Prostate gland (tissue), 2 donors: ENCODE measurements around the gene NPAS4. TPM values are rescaled to one million over a fixed set of nuclear protein-coding genes. Genes with fewer than 3 reads are reported as not detected.
A peak's percentile ranks its signal among the peaks of the same experiment; 100 is the strongest.

Experiments
- DNase-seq: peaks from one replicate; pipeline ENCODE4 v3.0.0-alpha.2; 2019; ENCODE audit warnings: low spot score
- H3K27ac ChIP-seq, 2 donors: fragments of 200-600 bp; sonication (generic); 2 replicates each; pipeline ENCODE4 v1.5.1; 2017 to 2019
- H3K27me3 ChIP-seq: fragments of 200-600 bp; sonication (generic); replicated peaks from 2 replicates; pipeline ENCODE4 v1.5.1; 2019; ENCODE audit not compliant: insufficient read depth
- H3K36me3 ChIP-seq, 2 donors: fragments of 200-600 bp; sonication (generic); 1 replicate in 1 of 2; 2 replicates in 1 of 2; pipeline versions ENCODE4 v1.5.1 to v1.8.1; 2017 to 2019
- H3K4me1 ChIP-seq: fragments of 200-600 bp; sonication (generic); replicated peaks from 2 replicates; pipeline ENCODE4 v1.5.1; 2019
- H3K4me3 ChIP-seq, 2 donors: fragments of 200-600 bp; sonication (generic); 2 replicates each; pipeline ENCODE4 v1.5.1; 2017 to 2019
- H3K9me3 ChIP-seq: fragments of 200-600 bp; sonication (generic); 2 replicates; pipeline ENCODE4 v1.5.1; 2017
- CTCF ChIP-seq, 4 experiments: fragments of 200-600 bp in 2 of 4; fragments of 450-650 bp in 2 of 4; sonication (generic) in 2 of 4; IDR thresholded peaks; 1 replicate in 3 of 4; 2 replicates in 1 of 4; pipeline ENCODE4 v1.5.1; 2016 to 2019; ENCODE audit warnings: antibody characterized with exemption in 4 of 4, mild to moderate bottlenecking in 2 of 4, moderate library complexity in 2 of 4
- POLR2A ChIP-seq: fragments of 450-650 bp; IDR thresholded peaks from one replicate; pipeline ENCODE4 v1.6.1; 2016; ENCODE audit warnings: antibody characterized with exemption, mild to moderate bottlenecking
- POLR2AphosphoS5 ChIP-seq: sonication (generic); formaldehyde crosslinking; IDR thresholded peaks from one replicate; pipeline ENCODE4 v1.6.1; 2017; ENCODE audit warnings: antibody characterized with exemption
- WGBS: methylation state at CpG from one replicate; pipeline ENCODE4 v1.1.5; 2018; 5-methylcytosine and 5-hydroxymethylcytosine counted together
- intact Hi-C: fragments of 100-400 bp; cut with DNase I; formaldehyde crosslinking; loops from one replicate; pipeline ENCODE4 v1.14.2; 2022
- total RNA-seq, 2 donors: library from RNA; depleted of rRNA; stranded (reverse); fragments of >200 nt; gene quantifications; one replicate each; pipeline ENCODE4 v1.1.0, GENCODE V29; 2016

The NPAS4 gene
- total RNA-seq, 2 donors from 2014 or later, result 0.74 TPM; not detected in 1

DNA sequence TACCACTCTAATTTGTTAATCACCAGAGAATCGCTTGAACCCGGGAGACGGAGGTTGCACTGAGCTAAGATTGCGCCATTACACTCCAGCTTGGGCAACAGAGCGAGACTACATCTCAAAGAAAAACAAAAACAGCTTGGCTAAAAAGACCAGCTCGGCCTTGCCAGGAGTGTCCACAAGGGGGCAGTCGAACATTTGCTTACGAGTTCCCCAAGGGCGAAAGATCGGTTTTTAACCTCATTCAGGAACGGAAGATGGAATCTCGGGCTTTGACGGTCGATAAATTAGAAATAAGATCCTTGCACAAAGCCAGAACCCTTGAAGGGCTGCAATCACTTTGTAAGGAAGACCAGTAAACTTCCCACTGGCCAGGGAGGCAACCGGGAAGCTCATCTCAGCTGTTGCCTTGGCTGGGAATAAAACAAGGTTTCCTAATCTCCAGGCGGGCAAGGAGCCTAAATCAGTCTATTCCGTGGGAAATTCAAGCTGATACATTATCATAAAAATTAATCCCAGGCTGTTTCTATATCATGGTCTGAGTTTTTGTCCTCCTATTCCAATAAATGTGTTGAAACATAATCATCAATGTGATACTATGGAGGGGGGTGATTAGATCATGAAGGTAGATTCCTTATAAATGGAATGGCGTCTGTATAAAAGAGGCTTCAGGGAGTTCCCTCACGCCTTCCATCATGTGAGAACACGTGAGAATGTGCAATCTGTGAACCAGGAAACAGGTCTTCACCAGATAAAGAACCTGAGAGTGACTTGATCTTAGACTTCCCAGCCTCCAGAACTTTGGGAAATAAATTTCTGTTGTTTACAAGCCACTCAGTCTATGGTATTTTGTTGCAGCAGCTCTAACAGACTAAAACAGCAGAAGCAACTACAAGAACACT lies 34.4 kb upstream of the NPAS4 start:
- no peaks in the 10 kb centered on the region for H3K4me1 ChIP-seq
- H3K4me3 ChIP-seq, result peak overlapping the region; percentile 0 to 2
- no peaks in the 10 kb centered on the region for H3K27me3 ChIP-seq
- no peaks in the 10 kb centered on the region for H3K36me3 ChIP-seq
- DNase-seq, result peak; percentile 80
- WGBS, result 9% methylated on average over 20 of the region's 20 CpGs
- H3K27ac ChIP-seq, result no peak overlapping the region
- intact Hi-C loops, result no loop called here
- TF ChIP-seq POLR2A, result no peak
- peak; percentile 49 for TF ChIP-seq POLR2AphosphoS5
- TF ChIP-seq CTCF (IDR thresholded peaks at IDR 0.05), result peak; percentile 55 to 87 (median 77)
- no peaks in the 10 kb centered on the region for H3K9me3 ChIP-seq

DNA sequence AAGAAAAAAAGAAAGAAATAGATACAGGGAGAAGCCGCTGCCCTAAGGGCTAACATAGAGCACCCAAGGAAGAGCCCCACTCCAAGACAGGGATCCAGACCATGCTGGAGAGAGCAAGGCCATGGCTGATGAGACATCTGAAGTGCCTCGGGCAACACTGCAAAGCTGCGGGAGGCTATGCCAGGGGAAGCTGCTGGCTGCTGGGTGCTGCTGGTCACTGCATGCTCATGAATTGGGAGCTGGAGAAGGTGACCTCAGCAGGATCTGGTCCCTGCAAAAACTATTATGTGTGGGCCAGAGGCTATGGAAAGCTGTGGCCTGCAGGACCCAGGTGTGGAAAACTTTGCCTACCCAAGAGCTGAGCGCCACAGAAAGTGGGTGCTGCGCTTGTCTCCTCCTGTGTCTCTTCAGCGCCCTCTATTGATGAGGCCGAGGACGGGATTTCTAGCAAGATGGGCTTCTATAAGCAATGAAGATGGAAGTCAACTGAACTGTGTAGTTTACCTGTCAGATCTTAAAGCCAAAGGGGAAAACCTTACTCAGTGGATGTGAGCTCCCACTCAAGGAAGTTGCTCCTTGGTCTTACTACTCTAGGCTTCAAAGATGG lies 32.0 kb upstream of the NPAS4 start:
- intact Hi-C loops, result loop anchor here (2.0 kb wide), 1 partner anchor 78 kb away; no protein-coding TSS in a partner anchor
- DNase-seq, result peak; percentile 75
- no peaks in the 10 kb centered on the region for H3K27me3 ChIP-seq
- H3K4me3 ChIP-seq, result no peak overlapping the region
- H3K4me1 ChIP-seq, result no peaks in the 10 kb centered on the region
- H3K27ac ChIP-seq, result no peak overlapping the region
- H3K9me3 ChIP-seq, result no peaks in the 10 kb centered on the region
- WGBS, result 29% methylated on average over 8 of the region's 8 CpGs
- no peaks in the 10 kb centered on the region for H3K36me3 ChIP-seq
- TF ChIP-seq CTCF (IDR thresholded peaks at IDR 0.05) (peak in 3 of 4 experiments; percentile 53 to 72 (median 63)), POLR2A (no peak), POLR2AphosphoS5 (peak; percentile 27)

DNA sequence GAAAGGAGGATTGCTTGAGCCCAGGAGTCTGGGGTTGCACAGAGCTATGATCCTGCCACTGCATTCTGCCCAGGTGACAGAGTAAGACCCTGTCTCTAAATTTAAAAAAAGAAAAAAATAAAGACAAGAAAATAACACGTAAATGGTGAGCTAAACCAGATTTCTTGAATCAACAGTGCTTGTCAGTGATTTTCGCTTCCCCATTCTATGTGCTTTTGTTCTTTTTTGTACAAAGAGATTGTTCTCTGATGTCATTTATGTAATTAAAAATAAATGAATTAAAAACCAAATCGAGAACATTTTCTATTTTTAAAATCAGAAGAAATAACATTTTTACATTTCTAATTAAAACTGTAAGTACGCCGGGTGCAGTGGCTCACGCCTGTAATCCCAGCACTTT lies 29.5 kb upstream of the NPAS4 start:
- Histone ChIP-seq H3K9me3 (no peaks in the 10 kb centered on the region), H3K4me1 (no peaks in the 10 kb centered on the region), H3K4me3 (no peak overlapping the region), H3K36me3 (no peaks in the 10 kb centered on the region), H3K27ac (no peak overlapping the region), H3K27me3 (no peaks in the 10 kb centered on the region)
- 70% methylated on average over 6 of the region's 6 CpGs for WGBS
- DNase-seq, result no peak
- TF ChIP-seq CTCF (IDR thresholded peaks at IDR 0.05), result no peak
- TF ChIP-seq POLR2A, result no peak
- TF ChIP-seq POLR2AphosphoS5, result no peak
- intact Hi-C loops, result no loop called here

- H3K4me1 ChIP-seq, result no peaks in the 10 kb centered on the region
- WGBS, result 82% methylated on average over 3 of the region's 3 CpGs
Measured at GRCh38 chr11:66393954-66394353, 26.9 kb upstream of the NPAS4 start.

More at GRCh38 chr11:66393954-66394353, 26.9 kb upstream of the NPAS4 start:
- DNase-seq, result no peak
- no peaks in the 10 kb centered on the region for H3K9me3 ChIP-seq
- H3K27me3 ChIP-seq, result no peaks in the 10 kb centered on the region
- intact Hi-C loops, result no loop called here
- no peak overlapping the region for H3K27ac ChIP-seq
- no peak overlapping the region for H3K4me3 ChIP-seq
- TF ChIP-seq CTCF (IDR thresholded peaks at IDR 0.05), result no peak
- no peak for TF ChIP-seq POLR2AphosphoS5
- no peak for TF ChIP-seq POLR2A
- no peaks in the 10 kb centered on the region for H3K36me3 ChIP-seq
